Stomach (tissue), 9 donors: ENCODE measurements around the gene MOCS1. TPM values are rescaled to one million over a fixed set of nuclear protein-coding genes. Genes with fewer than 3 reads are reported as not detected.

ENCODE experiments used
- DNase-seq, 2 donors: peaks; one replicate each; pipeline versions ENCODE4 v3.0.0 to v3.0.0-alpha.2; 2013 to 2019
- H3K27ac ChIP-seq, 5 donors: fragments of 200-600 bp in 4 of 5; sonication (generic) in 4 of 5; one replicate each; pipeline ENCODE4 v1.5.1; 2013 to 2019; ENCODE audit warnings: mild to moderate bottlenecking in 1 of 5, moderate library complexity in 1 of 5
- H3K27me3 ChIP-seq, 3 donors: fragments of 200-600 bp; sonication (generic); one replicate each; pipeline ENCODE4 v1.5.1; 2017 to 2019; ENCODE audit warnings: mixed run types in 1 of 3
- H3K36me3 ChIP-seq, 4 donors: fragments of 200-600 bp; sonication (generic); 1 replicate in 3 of 4; 2 replicates in 1 of 4; pipeline ENCODE4 v1.5.1; 2016 to 2019
- H3K4me1 ChIP-seq, 4 donors: fragments of 200-600 bp; sonication (generic); one replicate each; pipeline ENCODE4 v1.5.1; 2016 to 2019
- H3K4me3 ChIP-seq, 4 donors: fragments of 200-600 bp; sonication (generic) in 3 of 4; one replicate each; pipeline ENCODE4 v1.5.1; 2016 to 2019; ENCODE audit warnings: mild to moderate bottlenecking in 1 of 4
- H3K9me3 ChIP-seq, 4 donors: fragments of 200-600 bp; sonication (generic); one replicate each; pipeline ENCODE4 v1.5.1; 2016 to 2019
- EP300 ChIP-seq: sonication (generic); formaldehyde crosslinking; IDR thresholded peaks from one replicate; pipeline ENCODE4 v1.6.1; 2017; ENCODE audit warnings: antibody characterized with exemption
- POLR2A ChIP-seq, 4 donors: fragments of 450-650 bp; IDR thresholded peaks; one replicate each; pipeline ENCODE4 v1.6.1; 2016; ENCODE audit warnings: antibody characterized with exemption in 4 of 4, control low read depth in 2 of 4, mild to moderate bottlenecking in 1 of 4, moderate library complexity in 1 of 4
- POLR2AphosphoS5 ChIP-seq, 3 donors: sonication (generic); formaldehyde crosslinking; IDR thresholded peaks; one replicate each; pipeline ENCODE4 v1.6.1; 2016; ENCODE audit warnings: antibody characterized with exemption in 3 of 3
- WGBS, 5 donors: extraction: QIAGEN DNeasy Blood & Tissue Kit in 3 of 5; methylation state at CpG; one replicate each; pipeline versions ENCODE4 v1.1.5 to v1.1.7; 2013 to 2018; 5-methylcytosine and 5-hydroxymethylcytosine counted together
- intact Hi-C: fragments of 100-400 bp; cut with DNase I; formaldehyde crosslinking; loops from one replicate; pipeline ENCODE4 v1.15.1; 2023; ENCODE audit warnings: low total_unique reads
- polyA plus RNA-seq, 3 donors: library from polyadenylated mRNA; stranded (reverse); fragments of 200-250 nt; gene quantifications; one replicate each; pipeline ENCODE4 v1.2.3, GENCODE V29; 2013
- total RNA-seq, 5 donors: library from RNA; depleted of rRNA; stranded (reverse); fragments of >200 nt; gene quantifications; one replicate each; pipeline versions ENCODE4 v1.1.0 to v1.2.3, GENCODE V29; 2014 to 2016
- TF ChIP-seq, protein P1 (sequence below), 7 experiments: fragments of 450-650 bp in 4 of 7; fragments of 200-600 bp in 3 of 7; sonication (generic) in 3 of 7; IDR thresholded peaks; one replicate each; pipeline ENCODE4 v1.5.1; 2016 to 2019; ENCODE audit warnings: antibody characterized with exemption in 7 of 7, control low read depth in 2 of 7, mild to moderate bottlenecking in 1 of 7
- donor health status: healthy with polysubstance abuse.
- donor health status: Bipolar disorder and iron deficiency.
- donor health status: healthy.

MOCS1 gene
- total and polyA plus RNA-seq, 8 donors = 4.0 to 15.4 (median 10.0) TPM

DNA sequence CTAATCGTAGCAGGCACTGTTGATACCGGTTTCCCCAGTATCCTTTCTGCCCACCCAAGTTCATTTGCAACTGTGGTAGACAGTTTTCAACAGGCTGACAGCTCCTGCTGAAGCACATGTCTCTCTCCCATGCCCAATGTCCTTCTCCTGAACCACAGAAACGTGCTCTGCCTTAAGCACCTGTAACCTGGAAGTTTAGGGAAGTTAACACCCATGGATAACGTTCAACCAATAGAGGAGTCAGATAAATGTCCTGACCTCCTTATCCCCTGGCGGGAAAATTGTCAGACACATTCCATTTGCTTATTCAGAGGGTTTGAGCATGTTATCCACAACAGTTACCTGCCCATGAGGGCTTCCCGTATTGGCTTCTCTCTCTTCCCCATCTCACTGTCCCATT is 29.8 kb upstream of the MOCS1 start:
- TF ChIP-seq POLR2AphosphoS5 (IDR thresholded peaks at IDR 0.05) (no peak), EP300 (no peak), POLR2A (IDR thresholded peaks at IDR 0.05) (no peak)
- TF ChIP-seq, protein P1, sequence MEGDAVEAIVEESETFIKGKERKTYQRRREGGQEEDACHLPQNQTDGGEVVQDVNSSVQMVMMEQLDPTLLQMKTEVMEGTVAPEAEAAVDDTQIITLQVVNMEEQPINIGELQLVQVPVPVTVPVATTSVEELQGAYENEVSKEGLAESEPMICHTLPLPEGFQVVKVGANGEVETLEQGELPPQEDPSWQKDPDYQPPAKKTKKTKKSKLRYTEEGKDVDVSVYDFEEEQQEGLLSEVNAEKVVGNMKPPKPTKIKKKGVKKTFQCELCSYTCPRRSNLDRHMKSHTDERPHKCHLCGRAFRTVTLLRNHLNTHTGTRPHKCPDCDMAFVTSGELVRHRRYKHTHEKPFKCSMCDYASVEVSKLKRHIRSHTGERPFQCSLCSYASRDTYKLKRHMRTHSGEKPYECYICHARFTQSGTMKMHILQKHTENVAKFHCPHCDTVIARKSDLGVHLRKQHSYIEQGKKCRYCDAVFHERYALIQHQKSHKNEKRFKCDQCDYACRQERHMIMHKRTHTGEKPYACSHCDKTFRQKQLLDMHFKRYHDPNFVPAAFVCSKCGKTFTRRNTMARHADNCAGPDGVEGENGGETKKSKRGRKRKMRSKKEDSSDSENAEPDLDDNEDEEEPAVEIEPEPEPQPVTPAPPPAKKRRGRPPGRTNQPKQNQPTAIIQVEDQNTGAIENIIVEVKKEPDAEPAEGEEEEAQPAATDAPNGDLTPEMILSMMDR (IDR thresholded peaks at IDR 0.05) = no peak
- DNase-seq = no peak
- H3K36me3 ChIP-seq = no peaks in the 10 kb centered on the region
- no peak overlapping the region for H3K4me3 ChIP-seq
- H3K27me3 ChIP-seq = peaks cover 0 to 4% (median 0%) of the 10 kb centered on the region in 3 donors
- H3K9me3 ChIP-seq = no peaks in the 10 kb centered on the region
- 41 to 57% (median 52%) methylated on average over 6 of the region's 6 CpGs for whole genome bisulfite sequencing, 5 donors
- H3K27ac ChIP-seq = no peak overlapping the region
- intact Hi-C loops = no loop called here
- H3K4me1 ChIP-seq = peaks cover 0 to 8% (median 0%) of the 10 kb centered on the region in 4 donors

DNA sequence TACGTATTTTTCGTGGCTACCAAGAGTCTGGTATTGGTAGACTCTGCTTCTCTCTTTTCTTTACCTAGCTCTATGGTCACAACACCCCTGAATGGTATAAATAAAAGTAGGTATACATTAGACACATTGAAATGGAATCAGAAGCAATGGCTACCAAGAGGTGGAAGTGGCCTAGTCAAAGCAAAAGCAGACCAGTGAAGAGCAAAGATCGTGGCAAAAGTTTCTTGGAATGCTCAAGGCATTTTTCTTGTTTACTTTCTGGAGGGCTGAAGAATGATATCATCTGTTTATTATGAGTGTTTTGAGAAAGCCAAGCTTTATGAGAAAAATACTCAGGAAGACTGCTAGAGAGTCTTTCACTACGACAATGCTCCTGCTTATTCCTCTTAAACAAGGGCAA is 28.6 kb upstream of the MOCS1 start:
- Histone ChIP-seq H3K4me1 (peaks cover 0 to 8% (median 0%) of the 10 kb centered on the region in 4 donors), H3K27ac (peak overlapping the region in 1 of 5 donors; percentile 17), H3K27me3 (peaks cover 0 to 4% (median 0%) of the 10 kb centered on the region in 3 donors), H3K4me3 (no peak overlapping the region), H3K9me3 (no peaks in the 10 kb centered on the region), H3K36me3 (no peaks in the 10 kb centered on the region)
- intact Hi-C loops = no loop called here
- WGBS, 5 donors = 65 to 74% (median 71%) methylated on average over 4 of the region's 4 CpGs
- TF ChIP-seq EP300 = no peak
- TF ChIP-seq, protein P1 (IDR thresholded peaks at IDR 0.05) = no peak
- TF ChIP-seq POLR2AphosphoS5 (IDR thresholded peaks at IDR 0.05) = no peak
- TF ChIP-seq POLR2A (IDR thresholded peaks at IDR 0.05) = no peak
- DNase-seq = no peak

DNA sequence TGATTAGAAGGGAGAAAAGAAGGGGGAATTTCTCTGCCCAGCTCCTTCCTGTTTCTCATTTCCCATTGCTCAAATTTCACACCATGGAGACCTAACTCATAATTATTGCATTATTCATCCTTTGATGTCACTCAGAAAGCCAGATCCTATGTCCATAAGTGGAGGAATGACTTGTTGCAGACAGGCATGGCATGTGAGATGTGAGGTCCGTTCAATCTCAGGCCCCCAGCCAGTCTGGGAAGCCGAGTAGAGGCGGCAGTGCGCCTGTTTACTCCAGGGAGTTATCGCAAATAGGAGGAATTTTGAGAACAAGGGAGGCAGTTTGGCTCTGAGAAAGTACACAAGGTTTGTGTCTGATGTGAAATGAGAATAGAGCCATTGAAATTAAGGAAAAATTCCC is 26.9 kb upstream of the MOCS1 start:
- 20 to 47% (median 28%) methylated on average over 5 of the region's 5 CpGs for WGBS, 5 donors
- TF ChIP-seq, protein P1 (IDR thresholded peaks at IDR 0.05) = no peak
- no peak for TF ChIP-seq POLR2AphosphoS5 (IDR thresholded peaks at IDR 0.05)
- TF ChIP-seq POLR2A (IDR thresholded peaks at IDR 0.05) = no peak
- TF ChIP-seq EP300 = no peak
- H3K4me1 ChIP-seq = peaks cover 0 to 8% (median 0%) of the 10 kb centered on the region in 4 donors
- H3K4me3 ChIP-seq = no peak overlapping the region
- H3K36me3 ChIP-seq = no peaks in the 10 kb centered on the region
- no peak for DNase-seq
- H3K27me3 ChIP-seq = no peaks in the 10 kb centered on the region
- H3K9me3 ChIP-seq = no peaks in the 10 kb centered on the region
- intact Hi-C loops = no loop called here
- H3K27ac ChIP-seq = peak overlapping the region in 3 of 5 donors; percentile 7 to 30 (median 14)

DNA sequence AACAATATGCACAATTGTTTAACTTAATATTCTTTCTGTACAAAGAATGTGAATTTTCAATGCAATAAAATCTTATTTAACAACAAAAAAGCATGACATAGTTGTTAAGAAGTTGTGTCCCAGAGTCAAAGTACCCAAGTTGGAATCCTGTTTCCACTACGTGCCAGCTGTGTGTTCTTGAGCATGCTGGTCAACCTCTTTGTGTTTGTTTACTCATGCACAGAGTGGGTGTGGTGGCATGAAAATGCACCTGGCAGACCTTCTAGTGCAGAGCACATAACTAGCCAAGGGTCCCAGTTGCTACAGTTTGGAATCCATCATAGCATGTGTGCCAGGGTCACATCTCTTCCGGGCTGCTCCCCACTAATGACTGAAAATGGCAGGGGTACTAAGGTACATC is 24.7 kb upstream of the MOCS1 start:
- TF ChIP-seq POLR2AphosphoS5 (IDR thresholded peaks at IDR 0.05) = no peak
- TF ChIP-seq EP300 = no peak
- no peak for TF ChIP-seq POLR2A (IDR thresholded peaks at IDR 0.05)
- TF ChIP-seq, protein P1 (IDR thresholded peaks at IDR 0.05) = no peak
- Histone ChIP-seq H3K9me3 (no peaks in the 10 kb centered on the region), H3K4me3 (no peak overlapping the region), H3K36me3 (no peaks in the 10 kb centered on the region), H3K4me1 (peaks cover 0 to 8% (median 0%) of the 10 kb centered on the region in 4 donors), H3K27me3 (no peaks in the 10 kb centered on the region), H3K27ac (no peak overlapping the region)
- DNase-seq = no peak
- intact Hi-C loops = no loop called here
- WGBS, 5 donors = 70 to 85% (median 76%) methylated on average over 2 of the region's 2 CpGs
